Measurements from ENCODE around the gene COL19A1.
A peak's percentile ranks its signal among the peaks of the same experiment; 100 is the strongest.

COL19A1 gene

DNA sequence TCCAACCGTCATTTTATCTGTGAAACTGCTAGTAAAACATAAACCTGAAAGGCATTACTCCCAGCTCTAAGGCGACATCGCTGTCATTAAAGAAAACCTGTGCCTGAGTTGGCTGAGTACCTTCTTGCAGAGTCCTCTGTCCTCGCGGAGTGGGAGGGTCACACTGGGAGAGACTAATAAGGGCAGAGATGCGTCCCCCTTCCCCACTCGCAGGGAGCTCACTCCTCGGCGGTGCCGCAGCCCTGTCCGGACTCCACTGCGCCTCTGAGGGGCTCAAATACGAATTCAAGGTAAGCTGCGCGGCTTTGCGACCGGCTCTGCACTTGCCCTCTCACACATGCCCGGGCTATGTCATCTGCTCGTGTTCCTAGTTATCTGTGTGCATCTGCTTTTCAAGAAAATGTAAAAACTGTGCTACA lies at the start of gene COL19A1:
Gene COL19A1, plus strand, starts transcription at position 206 of the 419 bp plus-strand sequence. CDS start 13,012 bp downstream, outside the sequence.
- DNase-seq (ENCODE audit: low spot score) (no peak), ATAC-seq (ENCODE audit: low read depth) (peak; percentile 38; the same call in 1 of the 3 replicates)
- Histone ChIP-seq H3K27me3 (ENCODE audit: insufficient read depth, poor library complexity, severe bottlenecking) (peaks cover 94% of the 10 kb centered on the region), H3K4me1 (ENCODE audit: insufficient read depth, poor library complexity, severe bottlenecking) (no peaks in the 10 kb centered on the region), H3K9me3 (ENCODE audit: severe bottlenecking) (peaks cover 2% of the 10 kb centered on the region), H3K36me3 (ENCODE audit: low read depth) (no peaks in the 10 kb centered on the region), H3K27ac (ENCODE audit: poor library complexity, severe bottlenecking) (no peak within 1 kb of the TSS), H3K4me3 (ENCODE audit: severe bottlenecking) (peak within 1 kb of the TSS; percentile 22)
- TF ChIP-seq, protein P1, sequence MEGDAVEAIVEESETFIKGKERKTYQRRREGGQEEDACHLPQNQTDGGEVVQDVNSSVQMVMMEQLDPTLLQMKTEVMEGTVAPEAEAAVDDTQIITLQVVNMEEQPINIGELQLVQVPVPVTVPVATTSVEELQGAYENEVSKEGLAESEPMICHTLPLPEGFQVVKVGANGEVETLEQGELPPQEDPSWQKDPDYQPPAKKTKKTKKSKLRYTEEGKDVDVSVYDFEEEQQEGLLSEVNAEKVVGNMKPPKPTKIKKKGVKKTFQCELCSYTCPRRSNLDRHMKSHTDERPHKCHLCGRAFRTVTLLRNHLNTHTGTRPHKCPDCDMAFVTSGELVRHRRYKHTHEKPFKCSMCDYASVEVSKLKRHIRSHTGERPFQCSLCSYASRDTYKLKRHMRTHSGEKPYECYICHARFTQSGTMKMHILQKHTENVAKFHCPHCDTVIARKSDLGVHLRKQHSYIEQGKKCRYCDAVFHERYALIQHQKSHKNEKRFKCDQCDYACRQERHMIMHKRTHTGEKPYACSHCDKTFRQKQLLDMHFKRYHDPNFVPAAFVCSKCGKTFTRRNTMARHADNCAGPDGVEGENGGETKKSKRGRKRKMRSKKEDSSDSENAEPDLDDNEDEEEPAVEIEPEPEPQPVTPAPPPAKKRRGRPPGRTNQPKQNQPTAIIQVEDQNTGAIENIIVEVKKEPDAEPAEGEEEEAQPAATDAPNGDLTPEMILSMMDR (IDR thresholded peaks at IDR 0.05; ENCODE audit: poor library complexity, severe bottlenecking) = no peak

DNA sequence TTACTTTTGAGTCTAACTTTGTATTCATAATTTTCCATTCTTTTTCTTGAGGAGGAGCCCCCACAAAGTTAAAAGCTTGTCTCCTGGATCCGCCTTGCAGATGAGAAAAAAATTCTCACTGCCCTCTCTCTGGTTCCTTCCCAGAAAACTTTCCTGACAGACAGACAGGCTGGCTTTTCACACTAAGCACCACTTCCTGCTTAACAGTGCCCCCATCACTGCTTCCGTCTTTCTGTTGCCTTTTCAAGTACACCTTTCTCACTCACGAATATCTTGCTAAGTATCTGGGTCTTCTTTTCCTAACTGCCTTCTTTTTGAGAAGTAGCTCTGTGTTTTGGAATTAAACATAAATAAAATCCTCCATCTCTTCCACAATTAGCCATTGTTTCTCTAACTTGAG lies 49.8 kb upstream of the COL19A1 start:
- DNase-seq (ENCODE audit: low spot score) (no peak), ATAC-seq (ENCODE audit: low read depth) (no peak)
- no peak overlapping the region for H3K27ac ChIP-seq (ENCODE audit: poor library complexity, severe bottlenecking)
- H3K27me3 ChIP-seq (ENCODE audit: insufficient read depth, poor library complexity, severe bottlenecking) = no peaks in the 10 kb centered on the region
- H3K4me1 ChIP-seq (ENCODE audit: insufficient read depth, poor library complexity, severe bottlenecking) = no peaks in the 10 kb centered on the region
- no peak overlapping the region for H3K4me3 ChIP-seq (ENCODE audit: severe bottlenecking)
- TF ChIP-seq, protein P1 (IDR thresholded peaks at IDR 0.05; ENCODE audit: poor library complexity, severe bottlenecking) = no peak
- no peaks in the 10 kb centered on the region for H3K9me3 ChIP-seq (ENCODE audit: severe bottlenecking)
- no peaks in the 10 kb centered on the region for H3K36me3 ChIP-seq (ENCODE audit: low read depth)

DNA sequence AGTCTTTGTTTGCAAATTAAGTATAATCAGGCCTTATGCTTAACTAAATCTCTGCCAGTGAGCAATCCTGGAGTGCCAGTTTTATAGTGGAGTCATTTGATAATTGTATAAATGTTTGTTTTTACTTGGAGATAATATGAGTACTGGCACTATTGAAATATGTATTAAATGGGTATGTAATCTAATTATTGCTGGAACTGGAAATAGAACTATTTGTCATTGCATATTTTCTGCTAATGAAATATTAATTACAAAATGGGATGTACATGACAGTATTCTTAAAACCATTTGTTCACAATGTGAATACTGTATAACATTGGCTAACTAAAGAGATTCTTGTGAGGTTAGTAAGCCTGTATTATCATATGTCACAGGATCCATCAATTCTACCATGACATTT lies 49.0 kb upstream of the COL19A1 start:
- no peaks in the 10 kb centered on the region for H3K9me3 ChIP-seq (ENCODE audit: severe bottlenecking)

DNA sequence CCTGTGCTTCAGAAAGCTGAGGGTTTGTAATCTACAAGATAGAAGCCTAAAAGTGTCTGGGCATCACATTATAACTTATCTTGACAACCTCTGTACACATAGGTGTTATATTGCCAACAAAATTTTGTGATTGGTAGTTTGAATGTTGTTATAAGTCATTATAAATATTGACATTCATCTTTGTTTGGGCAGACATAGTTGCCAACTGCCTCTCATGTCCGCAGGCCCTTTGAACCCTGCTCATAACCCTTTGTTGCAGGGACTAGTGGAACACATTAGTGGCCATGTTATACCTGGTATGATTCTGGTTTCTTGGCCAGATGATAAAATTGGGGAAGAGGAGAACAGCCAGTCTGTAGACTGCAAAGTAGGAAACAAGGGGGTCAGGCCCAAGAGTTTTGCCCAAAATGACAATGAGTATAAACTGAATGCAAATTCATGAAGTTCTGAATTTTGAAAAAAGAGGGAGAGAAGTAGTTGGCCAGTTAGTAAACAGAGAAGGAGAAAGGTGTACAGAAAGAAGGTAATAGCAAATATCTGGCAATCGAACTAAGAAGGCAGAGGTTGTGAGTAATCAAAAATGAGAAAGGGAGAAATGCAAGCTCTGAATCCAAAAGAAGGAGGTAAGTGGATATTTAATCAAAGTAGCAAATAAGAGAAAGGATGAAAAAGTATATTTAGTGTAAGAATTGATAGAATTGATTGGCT lies 48.0 kb upstream of the COL19A1 start:
- Histone ChIP-seq H3K4me3 (ENCODE audit: severe bottlenecking) (no peak overlapping the region), H3K36me3 (ENCODE audit: low read depth) (no peaks in the 10 kb centered on the region), H3K27ac (ENCODE audit: poor library complexity, severe bottlenecking) (no peak overlapping the region), H3K4me1 (ENCODE audit: insufficient read depth, poor library complexity, severe bottlenecking) (no peaks in the 10 kb centered on the region), H3K27me3 (ENCODE audit: insufficient read depth, poor library complexity, severe bottlenecking) (no peaks in the 10 kb centered on the region), H3K9me3 (ENCODE audit: severe bottlenecking) (no peaks in the 10 kb centered on the region)
- no peak for ATAC-seq (ENCODE audit: low read depth)
- no peak for DNase-seq (ENCODE audit: low spot score)
- TF ChIP-seq, protein P1 (IDR thresholded peaks at IDR 0.05; ENCODE audit: poor library complexity, severe bottlenecking) = no peak

More for the DNA sequence above, 49.0 kb upstream of the COL19A1 start:
- Histone ChIP-seq H3K36me3 (ENCODE audit: low read depth) (no peaks in the 10 kb centered on the region), H3K4me3 (ENCODE audit: severe bottlenecking) (no peak overlapping the region), H3K4me1 (ENCODE audit: insufficient read depth, poor library complexity, severe bottlenecking) (no peaks in the 10 kb centered on the region), H3K27ac (ENCODE audit: poor library complexity, severe bottlenecking) (no peak overlapping the region), H3K27me3 (ENCODE audit: insufficient read depth, poor library complexity, severe bottlenecking) (no peaks in the 10 kb centered on the region)
- DNase-seq (ENCODE audit: low spot score) = no peak
- no peak for ATAC-seq (ENCODE audit: low read depth)
- TF ChIP-seq, protein P1 (IDR thresholded peaks at IDR 0.05; ENCODE audit: poor library complexity, severe bottlenecking) = no peak

DNA sequence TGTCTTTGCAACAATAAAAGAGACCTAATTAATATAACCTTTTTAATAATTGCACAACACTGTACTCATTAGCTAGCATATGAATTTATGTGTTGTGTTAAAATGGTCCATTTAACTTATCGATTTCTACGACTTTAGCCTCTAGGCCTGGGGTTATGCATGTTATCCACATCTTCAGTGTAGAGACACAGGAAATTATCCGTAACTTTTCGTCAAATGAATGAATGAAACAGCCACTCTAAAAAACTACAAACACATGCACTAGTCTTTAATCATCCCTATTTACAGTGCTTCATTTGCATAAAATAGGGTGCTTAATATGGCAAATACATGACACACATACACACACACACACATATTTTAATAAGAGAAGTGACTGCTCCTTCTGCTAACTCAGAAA lies 47.2 kb upstream of the COL19A1 start:
- DNase-seq (ENCODE audit: low spot score) = no peak
- H3K36me3 ChIP-seq (ENCODE audit: low read depth) = no peaks in the 10 kb centered on the region
- H3K9me3 ChIP-seq (ENCODE audit: severe bottlenecking) = no peaks in the 10 kb centered on the region
- no peaks in the 10 kb centered on the region for H3K4me1 ChIP-seq (ENCODE audit: insufficient read depth, poor library complexity, severe bottlenecking)
- no peaks in the 10 kb centered on the region for H3K27me3 ChIP-seq (ENCODE audit: insufficient read depth, poor library complexity, severe bottlenecking)
- H3K27ac ChIP-seq (ENCODE audit: poor library complexity, severe bottlenecking) = no peak overlapping the region
- H3K4me3 ChIP-seq (ENCODE audit: severe bottlenecking) = no peak overlapping the region
- TF ChIP-seq, protein P1 (IDR thresholded peaks at IDR 0.05; ENCODE audit: poor library complexity, severe bottlenecking) = no peak
- ATAC-seq (ENCODE audit: low read depth) = no peak

Data from RWPE2 (cell line).